ENCODE measurements around the gene FBXL13. TPM values are rescaled to one million over a fixed set of nuclear protein-coding genes. Genes with fewer than 3 reads are reported as not detected.

The FBXL13 gene
- total RNA-seq, 1 experiment from 2014 or later: 0.75 TPM

DNA sequence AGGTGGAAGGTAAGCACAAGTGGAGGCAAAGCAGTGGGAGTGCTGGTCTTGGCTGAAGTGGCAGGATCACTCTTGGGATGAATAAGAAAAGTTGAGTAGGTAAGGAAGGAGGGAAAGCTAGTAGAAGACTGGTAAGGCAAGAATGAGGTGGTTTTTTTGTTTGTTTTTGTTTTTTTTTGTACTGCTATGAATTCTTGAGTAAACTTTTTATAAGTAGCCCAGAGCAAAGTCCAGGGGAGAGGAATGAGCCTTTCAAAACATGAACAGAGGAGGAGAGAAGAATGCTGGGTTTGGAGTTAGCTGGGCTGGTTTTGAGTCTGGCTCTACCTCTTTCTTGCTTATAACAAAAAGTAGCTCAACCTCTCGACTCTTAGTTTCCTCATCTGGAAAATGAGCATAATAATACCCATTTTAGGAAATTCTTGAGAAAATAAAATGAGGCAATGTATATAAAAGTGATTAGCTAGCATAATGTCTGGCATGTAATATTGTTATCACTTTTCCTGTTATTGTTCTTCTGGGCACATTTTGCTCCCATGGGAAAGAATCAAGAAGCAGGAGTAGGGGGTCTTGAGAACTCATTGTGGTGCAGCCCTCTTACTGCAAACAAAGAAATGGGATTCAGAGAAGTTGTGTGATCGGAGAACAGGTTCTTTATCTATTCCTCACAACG is 185.9 kb downstream of the FBXL13 start:
- no peak for DNase-seq

DNA sequence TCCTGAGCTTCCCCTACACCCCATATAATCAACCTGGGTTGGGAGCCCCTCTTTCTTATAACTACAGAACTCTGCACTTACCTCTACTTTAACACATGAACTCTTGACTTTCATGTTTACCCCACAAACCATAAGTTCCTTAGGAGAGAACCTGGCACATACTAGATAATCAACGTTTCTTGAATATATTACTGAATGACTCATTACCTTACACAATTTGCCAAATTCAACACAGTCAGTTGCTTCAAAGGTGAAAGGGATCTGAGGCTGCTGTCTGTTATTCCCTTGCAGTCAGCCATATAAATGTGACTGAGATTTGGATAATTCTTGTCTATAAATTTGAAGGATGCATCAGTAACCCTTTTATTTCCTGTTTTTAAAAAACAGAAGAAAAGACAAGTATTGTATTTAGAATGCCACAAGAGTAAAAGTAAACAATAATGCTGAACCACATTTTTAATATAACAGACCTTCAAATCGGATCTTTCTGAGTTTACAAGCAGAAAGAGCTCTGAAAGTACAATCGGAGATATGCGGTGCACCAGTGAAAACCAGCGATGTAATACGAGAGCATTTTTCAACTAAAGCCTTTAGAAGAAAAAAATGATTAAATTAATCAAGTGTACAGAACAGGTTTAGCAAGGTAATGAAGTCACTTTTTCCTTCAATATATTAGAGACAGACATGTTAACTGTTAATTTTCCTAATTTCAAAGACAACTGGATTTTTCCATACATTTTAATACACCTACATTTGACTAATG is 191.3 kb downstream of the FBXL13 start:
- Histone ChIP-seq H3K27me3 (no peaks in the 10 kb centered on the region), H3K9me3 (replicated peaks) (peaks cover 6% of the 10 kb centered on the region), H3K4me1 (peaks cover 9% of the 10 kb centered on the region), H3K36me3 (no peaks in the 10 kb centered on the region), H3K4me3 (no peak overlapping the region), H3K27ac (no peak overlapping the region)
- no peak for DNase-seq

More for the DNA sequence above, 185.9 kb downstream of the FBXL13 start:
- Histone ChIP-seq H3K36me3 (no peaks in the 10 kb centered on the region), H3K4me1 (peaks cover 19% of the 10 kb centered on the region), H3K9me3 (replicated peaks) (peaks cover 6% of the 10 kb centered on the region; the same call in 1 of the 2 replicates), H3K27ac (no peak overlapping the region), H3K4me3 (no peak overlapping the region), H3K27me3 (no peaks in the 10 kb centered on the region)

DNA sequence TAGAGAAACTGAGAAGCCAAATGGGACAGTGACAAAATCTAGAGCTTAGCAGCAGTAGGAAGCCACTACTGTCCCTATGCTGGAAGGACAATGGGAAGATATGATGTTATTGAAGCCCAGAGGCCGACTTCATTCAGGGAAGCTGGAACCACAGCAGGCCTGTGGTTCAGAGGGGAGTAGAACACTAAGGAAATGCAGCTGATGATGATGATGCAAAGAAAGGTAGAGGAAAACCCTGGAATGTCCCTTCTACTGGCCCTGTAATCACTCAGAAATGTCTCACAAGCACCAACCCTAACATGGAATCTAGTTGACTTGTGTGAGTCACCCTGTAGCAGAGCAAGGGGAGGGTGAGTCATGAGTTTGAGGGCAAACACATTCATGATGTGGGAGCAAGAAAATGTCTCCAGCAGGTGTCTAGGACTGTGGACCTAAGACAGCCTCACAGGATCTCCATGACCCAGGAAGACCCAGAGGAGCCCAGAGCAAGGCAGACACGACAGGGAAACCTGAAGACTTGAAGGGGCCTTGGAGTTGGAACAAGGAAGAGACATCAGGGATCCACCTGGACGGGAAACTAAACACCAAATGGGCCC is 198.8 kb downstream of the FBXL13 start:
- Histone ChIP-seq H3K9me3 (replicated peaks) (no peaks in the 10 kb centered on the region; the same call in 1 of the 2 replicates), H3K4me3 (no peak overlapping the region), H3K4me1 (peaks cover 50% of the 10 kb centered on the region), H3K36me3 (no peaks in the 10 kb centered on the region), H3K27ac (peak overlapping the region; percentile 86), H3K27me3 (no peaks in the 10 kb centered on the region)
- peak; percentile 74 to 75 for DNase-seq

DNA sequence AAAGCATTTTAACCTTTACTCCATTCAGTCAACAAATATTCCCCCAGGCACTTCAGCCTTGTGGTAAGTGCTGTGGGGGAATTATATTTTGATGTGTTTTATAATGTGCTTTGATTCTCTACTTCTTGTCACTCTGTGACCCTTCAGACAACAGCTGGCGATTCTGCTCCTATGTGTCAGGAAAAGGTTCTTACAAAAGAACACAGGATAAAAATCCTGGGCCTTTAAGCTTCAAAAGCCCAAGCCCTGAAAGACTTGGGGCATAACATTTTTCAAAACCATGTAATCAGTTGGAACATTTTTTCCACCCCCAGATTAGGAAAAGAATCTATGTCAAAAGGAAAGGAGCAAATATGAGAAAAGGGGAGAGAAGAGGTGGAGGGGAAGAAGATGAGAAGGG is 199.6 kb downstream of the FBXL13 start:
- Histone ChIP-seq H3K4me1 (peaks cover 50% of the 10 kb centered on the region), H3K27ac (peak overlapping the region; percentile 86), H3K4me3 (no peak overlapping the region), H3K27me3 (no peaks in the 10 kb centered on the region), H3K9me3 (replicated peaks) (no peaks in the 10 kb centered on the region), H3K36me3 (no peaks in the 10 kb centered on the region)
- DNase-seq: peak; percentile 65 to 75

DNA sequence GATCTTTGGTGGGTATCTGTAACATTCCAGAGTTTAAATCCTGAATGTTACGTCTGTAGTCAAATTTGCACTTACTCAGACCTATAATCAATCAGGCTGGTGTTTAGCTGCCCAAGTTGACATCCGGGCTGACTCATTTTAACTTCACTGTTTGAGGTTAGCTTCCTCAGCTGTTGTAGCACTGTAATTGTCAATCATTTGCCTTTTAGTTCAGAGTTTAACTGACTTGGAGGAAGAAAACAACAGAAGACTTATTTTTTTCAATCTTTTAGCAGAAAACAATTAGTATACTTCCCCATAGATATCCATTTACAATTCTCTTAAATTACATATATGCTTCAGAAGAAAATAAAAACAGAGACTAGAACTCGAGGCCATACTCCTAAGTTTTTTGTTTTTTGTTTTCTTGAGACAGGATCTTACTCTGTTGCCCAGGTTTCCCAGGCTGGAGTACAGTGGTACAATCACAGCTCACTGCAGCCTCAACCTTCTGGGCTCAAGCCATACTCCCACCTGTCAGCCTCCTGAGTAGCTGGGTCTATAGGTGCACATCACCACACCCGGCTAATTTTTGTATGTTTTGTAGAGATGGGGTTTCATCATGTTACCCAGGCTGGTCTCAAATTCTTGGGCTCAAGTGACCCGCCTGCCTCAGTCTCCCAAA is 200.3 kb downstream of the FBXL13 start:
- Histone ChIP-seq H3K4me3 (no peak overlapping the region), H3K36me3 (no peaks in the 10 kb centered on the region), H3K4me1 (peaks cover 50% of the 10 kb centered on the region), H3K9me3 (replicated peaks) (no peaks in the 10 kb centered on the region), H3K27ac (peak overlapping the region; percentile 86), H3K27me3 (no peaks in the 10 kb centered on the region)
- DNase-seq: peak; percentile 73 to 91

DNA sequence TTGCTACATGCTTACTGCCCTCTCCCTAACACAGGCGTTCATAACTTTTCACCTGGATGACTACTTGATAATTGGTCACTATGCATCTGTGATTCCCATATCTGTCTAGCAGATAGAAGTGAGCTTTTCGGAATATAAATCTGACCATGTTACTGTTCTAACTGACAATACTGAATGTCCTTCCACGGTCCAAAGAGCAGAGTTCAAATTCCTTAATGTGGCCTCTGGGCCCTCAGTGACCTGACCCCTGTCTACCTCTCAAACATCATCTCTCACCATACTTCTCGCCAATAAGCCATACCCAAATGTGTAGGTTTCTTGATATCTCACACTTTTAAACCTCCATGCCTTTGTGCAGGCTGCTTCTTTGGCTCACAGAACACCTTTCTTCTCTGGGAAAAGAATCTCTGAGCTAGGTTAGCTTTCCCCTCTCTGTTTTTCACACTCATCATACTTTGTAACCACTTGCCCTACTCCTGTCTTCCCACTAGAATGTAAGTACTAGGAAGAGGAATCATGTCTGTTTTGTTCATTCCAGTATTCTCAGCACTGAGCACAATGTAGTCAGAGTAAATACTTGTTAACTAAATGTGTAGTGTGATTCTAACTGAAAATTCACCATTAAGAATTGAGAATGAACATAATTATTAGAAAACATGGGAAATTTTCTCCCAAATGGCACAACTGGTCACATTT is 201.0 kb downstream of the FBXL13 start:
- no peaks in the 10 kb centered on the region for H3K9me3 ChIP-seq (replicated peaks)
- H3K27me3 ChIP-seq: no peaks in the 10 kb centered on the region
- peak overlapping the region; percentile 86 for H3K27ac ChIP-seq
- no peak overlapping the region for H3K4me3 ChIP-seq
- peaks cover 50% of the 10 kb centered on the region for H3K4me1 ChIP-seq
- no peak for DNase-seq
- H3K36me3 ChIP-seq: no peaks in the 10 kb centered on the region

DNA sequence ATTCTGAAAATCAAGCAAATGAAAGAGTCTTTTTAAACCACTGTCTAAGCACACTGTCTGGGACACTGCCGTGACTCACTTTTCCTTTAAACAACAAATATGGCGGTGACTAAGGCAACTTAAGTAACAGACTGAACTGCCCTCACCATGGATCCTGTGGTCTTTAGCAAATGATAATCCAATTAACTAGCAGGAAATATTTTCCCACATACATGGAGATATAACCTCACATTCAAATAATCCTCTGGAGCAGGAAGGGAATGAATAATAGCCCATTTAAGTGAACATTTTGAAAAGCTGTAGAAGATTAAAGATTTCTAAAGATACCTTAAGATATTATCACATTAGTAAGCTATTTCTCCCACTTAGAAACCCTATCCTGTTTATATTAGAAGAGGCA is 202.1 kb downstream of the FBXL13 start:
- peak in 1 of 2 experiments; percentile 37 for DNase-seq
- H3K9me3 ChIP-seq (replicated peaks): no peaks in the 10 kb centered on the region
- H3K4me3 ChIP-seq: no peak overlapping the region
- H3K27ac ChIP-seq: peak overlapping the region; percentile 86
- H3K4me1 ChIP-seq: peaks cover 50% of the 10 kb centered on the region
- H3K27me3 ChIP-seq: no peaks in the 10 kb centered on the region
- H3K36me3 ChIP-seq: no peaks in the 10 kb centered on the region

DNA sequence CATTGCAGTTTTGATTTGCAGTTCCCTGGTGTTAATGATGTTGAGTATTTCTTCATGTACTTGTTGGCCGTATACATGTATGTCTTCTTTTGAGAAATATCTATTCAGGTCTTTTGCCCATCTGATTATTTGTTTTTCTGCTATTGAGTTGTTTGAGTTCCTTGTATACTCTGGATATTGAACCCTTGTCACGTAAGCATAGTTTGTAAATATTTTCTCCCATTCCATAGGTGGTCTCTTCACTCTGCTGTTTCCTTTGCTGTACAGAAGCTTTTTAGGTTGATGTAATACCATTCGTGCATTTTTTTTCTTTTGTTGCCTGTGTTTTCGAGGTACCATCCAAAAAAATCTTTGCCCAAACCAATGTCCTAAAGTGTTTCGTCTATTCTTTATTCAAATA is 205.4 kb downstream of the FBXL13 start:
- Histone ChIP-seq H3K27ac (no peak overlapping the region), H3K9me3 (replicated peaks) (no peaks in the 10 kb centered on the region; the same call in 1 of the 2 replicates), H3K4me3 (no peak overlapping the region), H3K27me3 (no peaks in the 10 kb centered on the region), H3K4me1 (peaks cover 40% of the 10 kb centered on the region), H3K36me3 (no peaks in the 10 kb centered on the region)
- DNase-seq: no peak

DNA sequence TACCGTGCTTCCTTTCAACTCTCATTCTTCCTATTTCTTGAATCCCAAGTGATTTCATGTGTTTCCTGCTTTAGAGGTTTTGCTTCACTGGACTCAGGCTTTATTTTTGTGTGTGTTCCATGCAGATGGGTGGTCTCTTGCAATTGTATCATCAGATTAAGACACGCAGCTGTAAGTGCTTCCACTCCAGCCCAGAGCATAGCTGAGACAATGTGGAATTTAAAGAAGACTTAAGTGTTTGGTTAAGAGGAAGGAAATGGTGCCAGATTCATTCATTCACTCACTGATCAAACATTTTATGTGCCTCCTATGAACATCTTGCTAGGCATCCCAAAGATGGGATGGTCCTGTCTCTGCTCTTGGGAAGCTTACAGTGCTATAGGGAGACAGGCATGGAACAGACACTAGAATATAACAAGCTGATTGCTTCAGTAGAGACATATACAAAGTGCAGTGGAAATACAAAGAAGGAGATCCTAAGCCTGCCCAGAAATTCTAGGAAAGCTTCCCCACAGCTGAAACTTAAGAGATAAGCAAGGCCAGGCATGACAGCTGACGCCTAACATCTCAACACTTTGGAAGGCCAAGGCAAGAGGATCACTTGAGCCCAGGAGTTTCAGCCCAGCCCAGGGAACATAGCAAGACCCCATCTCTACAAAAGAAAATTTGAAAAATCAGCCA is 207.9 kb downstream of the FBXL13 start:
- Histone ChIP-seq H3K36me3 (no peaks in the 10 kb centered on the region), H3K27ac (peak overlapping the region; percentile 32), H3K9me3 (replicated peaks) (no peaks in the 10 kb centered on the region; the same call in 1 of the 2 replicates), H3K27me3 (no peaks in the 10 kb centered on the region), H3K4me3 (no peak overlapping the region), H3K4me1 (peaks cover 15% of the 10 kb centered on the region)
- peak in 1 of 2 experiments; percentile 61 for DNase-seq

DNA sequence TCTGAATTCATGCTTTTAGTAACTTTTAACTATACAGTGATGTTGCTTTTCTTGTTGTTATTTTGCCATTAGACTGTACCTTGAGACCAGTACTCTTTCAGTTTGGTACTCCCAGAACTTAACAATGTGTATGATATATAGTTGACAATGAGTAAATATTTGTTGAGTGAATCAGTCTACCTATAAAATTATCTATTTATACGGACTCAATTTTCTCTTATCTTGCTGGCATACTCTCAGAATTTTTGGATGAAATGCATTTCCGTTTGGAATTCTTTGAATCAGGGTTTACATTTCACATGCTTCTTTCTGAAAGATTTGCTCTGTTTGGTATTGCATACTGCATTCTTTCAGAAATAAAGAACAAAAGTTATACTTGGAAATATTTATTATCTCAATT is 209.6 kb downstream of the FBXL13 start:
- Histone ChIP-seq H3K9me3 (replicated peaks) (no peaks in the 10 kb centered on the region; the same call in 1 of the 2 replicates), H3K4me3 (no peak overlapping the region), H3K36me3 (no peaks in the 10 kb centered on the region), H3K27ac (no peak overlapping the region), H3K27me3 (no peaks in the 10 kb centered on the region), H3K4me1 (peaks cover 28% of the 10 kb centered on the region)
- no peak for DNase-seq

DNA sequence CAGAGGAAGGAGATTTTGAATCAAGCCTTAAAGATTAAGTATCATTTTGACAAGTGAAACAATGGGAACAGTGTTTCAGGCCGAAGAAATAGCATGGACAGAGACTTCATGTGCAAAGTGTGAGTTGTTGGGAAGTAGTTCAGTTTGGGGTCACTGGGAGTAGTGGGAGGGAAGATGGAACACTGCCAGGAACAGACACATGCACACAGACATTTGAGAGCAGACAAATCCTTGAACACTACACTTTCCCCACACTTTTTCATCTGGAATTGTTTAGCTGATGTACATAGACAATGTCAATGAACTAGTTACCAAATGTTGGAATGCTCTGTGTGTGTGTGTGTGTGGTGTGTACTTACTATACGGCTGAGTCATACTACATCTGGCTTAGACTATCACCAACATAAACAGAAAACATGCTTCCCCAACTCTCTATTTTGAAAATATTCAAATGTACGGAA is 214.2 kb downstream of the FBXL13 start:
- no peaks in the 10 kb centered on the region for H3K27me3 ChIP-seq
- peak overlapping the region; percentile 2; the same call in 1 of the 2 replicates for H3K27ac ChIP-seq
- no peaks in the 10 kb centered on the region; the same call in 1 of the 2 replicates for H3K9me3 ChIP-seq (replicated peaks)
- H3K4me3 ChIP-seq: no peak overlapping the region
- no peaks in the 10 kb centered on the region for H3K36me3 ChIP-seq
- peaks cover 21% of the 10 kb centered on the region for H3K4me1 ChIP-seq
- DNase-seq: peak; percentile 66 to 88

DNA sequence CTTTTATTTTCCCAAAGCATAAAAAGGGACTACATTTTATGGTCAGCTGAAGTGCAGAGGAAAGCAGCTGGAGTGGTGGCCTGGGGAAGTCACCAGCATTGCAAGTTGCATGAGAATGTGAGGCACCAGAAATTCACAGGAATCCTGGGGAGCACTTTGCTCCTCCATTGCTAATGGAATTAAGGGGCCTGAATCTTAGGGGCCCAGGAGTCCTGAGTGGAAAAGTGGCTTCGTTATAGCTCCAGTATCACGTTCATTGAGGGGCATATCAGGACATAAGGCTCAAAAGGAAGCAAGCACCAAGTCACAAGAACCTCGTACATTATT is 214.8 kb downstream of the FBXL13 start:
- Histone ChIP-seq H3K27me3 (no peaks in the 10 kb centered on the region), H3K4me3 (no peak overlapping the region), H3K4me1 (peaks cover 21% of the 10 kb centered on the region), H3K9me3 (replicated peaks) (no peaks in the 10 kb centered on the region; the same call in 1 of the 2 replicates), H3K36me3 (no peaks in the 10 kb centered on the region), H3K27ac (no peak overlapping the region; the same call in 1 of the 2 replicates)
- peak in 1 of 2 experiments; percentile 35 for DNase-seq

DNA sequence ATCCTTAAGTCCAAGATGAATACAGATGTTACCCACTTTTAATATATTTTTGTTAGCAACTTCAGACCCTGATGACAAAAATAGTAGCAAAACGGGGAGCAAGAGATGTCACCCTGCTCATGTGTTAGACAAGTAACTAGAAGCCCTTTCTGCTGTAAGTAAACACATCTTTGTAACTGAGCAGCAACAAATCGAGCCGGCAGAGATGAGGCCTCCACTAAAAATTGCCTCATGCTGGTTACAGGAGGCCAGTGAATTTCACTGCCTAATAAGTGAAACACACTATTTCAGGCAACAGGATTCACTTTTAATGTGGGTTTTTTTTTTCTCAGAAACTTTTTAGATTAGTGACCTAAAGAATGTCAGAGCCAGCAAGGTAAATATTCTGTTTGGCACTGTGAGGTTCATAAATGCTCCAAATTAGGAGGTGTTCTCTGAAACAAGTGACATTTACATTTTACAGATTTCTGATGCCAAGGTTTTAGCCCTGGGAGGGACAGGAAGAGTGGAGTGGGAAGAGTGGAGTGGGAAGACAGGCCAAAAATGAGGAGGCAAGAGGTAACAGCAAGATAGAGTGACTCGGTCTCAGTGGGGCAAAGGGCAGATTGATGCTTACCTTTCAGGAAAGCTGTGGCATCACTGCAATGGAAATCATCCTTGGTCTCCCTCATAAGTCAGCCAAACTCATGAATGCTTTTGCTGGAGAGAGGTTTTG is 215.4 kb downstream of the FBXL13 start:
- no peaks in the 10 kb centered on the region for H3K27me3 ChIP-seq
- DNase-seq: peak in 1 of 2 experiments; percentile 29
- H3K4me3 ChIP-seq: no peak overlapping the region
- no peak overlapping the region for H3K27ac ChIP-seq
- H3K36me3 ChIP-seq: no peaks in the 10 kb centered on the region
- H3K9me3 ChIP-seq (replicated peaks): no peaks in the 10 kb centered on the region
- peaks cover 21% of the 10 kb centered on the region for H3K4me1 ChIP-seq

Data from SJCRH30 (cell line).